ENCODE measurements around the gene DCTN1. TPM values are rescaled to one million over a fixed set of nuclear protein-coding genes. Genes with fewer than 3 reads are reported as not detected.

The DCTN1 gene
- total RNA-seq, 1 experiment from 2014 or later: 139 TPM

DNA sequence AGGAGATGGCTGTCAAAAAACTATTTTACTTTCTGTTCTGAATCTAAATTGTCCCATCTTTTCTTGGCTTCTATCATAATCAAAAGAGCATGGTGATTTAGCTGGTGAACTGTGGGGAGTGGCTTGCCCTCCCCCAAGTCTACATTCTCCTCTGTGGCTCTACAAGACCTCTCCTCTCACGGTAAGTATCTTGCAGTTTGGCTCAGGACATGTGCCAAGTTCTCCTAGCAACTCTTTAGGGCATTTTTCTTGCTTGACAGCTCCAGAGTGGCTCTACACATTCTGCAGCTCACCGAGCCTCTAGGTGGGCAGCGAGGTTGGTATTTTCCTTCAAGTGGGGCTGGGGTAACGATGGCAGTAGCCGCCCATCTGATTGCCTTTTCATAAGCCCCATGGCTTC lies 66.0 kb downstream of the DCTN1 start:
- Mint-ChIP-seq H3K4me3 (ENCODE audit: unreplicated experiment) (no peak overlapping the region), H3K9me3 (ENCODE audit: unreplicated experiment) (no peaks in the 10 kb centered on the region), H3K27me3 (ENCODE audit: insufficient read depth, unreplicated experiment) (no peaks in the 10 kb centered on the region), H3K4me1 (ENCODE audit: low read depth, unreplicated experiment) (no peaks in the 10 kb centered on the region), H3K36me3 (ENCODE audit: insufficient read depth, unreplicated experiment) (no peaks in the 10 kb centered on the region), H3K27ac (ENCODE audit: unreplicated experiment) (no peak overlapping the region)
- Histone ChIP-seq H3K4me1 (no peaks in the 10 kb centered on the region), H3K36me3 (ENCODE audit: control insufficient read depth, insufficient read depth, low read length) (no peaks in the 10 kb centered on the region), H3K9me3 (no peaks in the 10 kb centered on the region), H3K4me3 (ENCODE audit: low read depth, low read length) (no peak overlapping the region), H3K27me3 (replicated peaks; ENCODE audit: control insufficient read depth, insufficient read depth, low read length) (no peaks in the 10 kb centered on the region)
- no TSS peak for BruUV-seq (replicated peaks)
- no peak for DNase-seq
- no peak for TF ChIP-seq CTCF (IDR thresholded peaks at IDR 0.05; ENCODE audit: insufficient read depth in 1 of 2, low read depth in 1 of 2, low read length in 1 of 2, severe bottlenecking in 1 of 2, unreplicated experiment in 1 of 2)
- intact Hi-C loops (cut with micrococcal nuclease; ENCODE audit: unreplicated experiment): no loop called here
- POLR2A ChIA-PET: no interaction called here
- CTCF ChIA-PET: no interaction called here

DNA sequence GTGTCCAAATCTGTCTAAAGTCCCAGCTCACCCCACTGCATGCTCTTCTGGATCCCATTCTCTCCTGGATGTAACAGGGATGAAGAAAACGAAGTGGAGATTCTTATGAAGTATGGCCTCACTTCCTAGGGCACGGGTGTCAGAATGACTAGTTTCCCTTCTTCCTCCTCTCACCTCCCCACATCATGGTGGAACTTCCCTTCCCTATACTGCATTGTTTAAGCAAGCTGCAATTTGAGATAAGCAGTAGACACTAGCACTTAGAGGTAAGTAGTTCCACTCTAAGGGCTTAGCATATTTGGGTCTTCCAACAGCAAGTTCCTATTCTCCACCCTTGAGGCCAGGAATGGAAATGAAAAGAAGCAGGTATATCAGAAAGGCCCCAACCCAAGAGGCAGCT lies 66.6 kb downstream of the DCTN1 start:
- no peaks in the 10 kb centered on the region for H3K27me3 Mint-ChIP-seq (ENCODE audit: insufficient read depth, unreplicated experiment)
- no peak for TF ChIP-seq CTCF (IDR thresholded peaks at IDR 0.05; ENCODE audit: insufficient read depth in 1 of 2, low read depth in 1 of 2, low read length in 1 of 2, severe bottlenecking in 1 of 2, unreplicated experiment in 1 of 2)
- DNase-seq: no peak
- BruUV-seq (replicated peaks): no TSS peak
- Histone ChIP-seq H3K4me1 (no peaks in the 10 kb centered on the region), H3K9me3 (no peaks in the 10 kb centered on the region), H3K4me3 (ENCODE audit: low read depth, low read length) (no peak overlapping the region), H3K27me3 (replicated peaks; ENCODE audit: control insufficient read depth, insufficient read depth, low read length) (no peaks in the 10 kb centered on the region), H3K36me3 (ENCODE audit: control insufficient read depth, insufficient read depth, low read length) (no peaks in the 10 kb centered on the region)
- ChIA-PET CTCF (no interaction called here), POLR2A (no interaction called here)
- H3K27ac Mint-ChIP-seq (ENCODE audit: unreplicated experiment): no peak overlapping the region
- no peak overlapping the region for H3K4me3 Mint-ChIP-seq (ENCODE audit: unreplicated experiment)
- intact Hi-C loops (cut with micrococcal nuclease; ENCODE audit: unreplicated experiment): no loop called here
- no peaks in the 10 kb centered on the region for H3K9me3 Mint-ChIP-seq (ENCODE audit: unreplicated experiment)
- H3K4me1 Mint-ChIP-seq (ENCODE audit: low read depth, unreplicated experiment): no peaks in the 10 kb centered on the region
- H3K36me3 Mint-ChIP-seq (ENCODE audit: insufficient read depth, unreplicated experiment): no peaks in the 10 kb centered on the region

DNA sequence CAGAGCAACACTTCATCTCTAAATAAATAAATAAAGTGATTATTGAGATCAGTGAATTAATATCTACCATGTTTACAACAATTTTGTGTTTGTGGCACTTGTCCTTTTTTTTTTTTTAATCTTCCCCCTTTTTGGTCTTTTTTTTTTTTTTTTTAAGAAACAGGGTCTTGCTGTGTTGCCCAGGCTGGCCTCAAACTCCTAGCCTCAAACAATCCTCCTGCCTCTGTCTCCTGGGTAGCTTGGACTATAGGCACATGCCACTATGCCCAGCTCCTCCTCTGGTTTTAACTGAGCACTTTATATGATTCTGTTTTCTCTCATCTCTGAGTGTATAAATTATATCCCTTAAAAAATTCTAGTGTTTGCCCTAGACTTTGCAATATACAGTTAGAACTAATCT lies 67.2 kb downstream of the DCTN1 start:
- Mint-ChIP-seq H3K27me3 (ENCODE audit: insufficient read depth, unreplicated experiment) (no peaks in the 10 kb centered on the region), H3K9me3 (ENCODE audit: unreplicated experiment) (no peaks in the 10 kb centered on the region), H3K4me1 (ENCODE audit: low read depth, unreplicated experiment) (no peaks in the 10 kb centered on the region), H3K4me3 (ENCODE audit: unreplicated experiment) (no peak overlapping the region), H3K27ac (ENCODE audit: unreplicated experiment) (no peak overlapping the region), H3K36me3 (ENCODE audit: insufficient read depth, unreplicated experiment) (no peaks in the 10 kb centered on the region)
- H3K4me3 ChIP-seq (ENCODE audit: low read depth, low read length): no peak overlapping the region
- no peak for TF ChIP-seq CTCF (IDR thresholded peaks at IDR 0.05; ENCODE audit: insufficient read depth in 1 of 2, low read depth in 1 of 2, low read length in 1 of 2, severe bottlenecking in 1 of 2, unreplicated experiment in 1 of 2)
- no peaks in the 10 kb centered on the region for H3K27me3 ChIP-seq (replicated peaks; ENCODE audit: control insufficient read depth, insufficient read depth, low read length)
- no peak for DNase-seq
- intact Hi-C loops (cut with micrococcal nuclease; ENCODE audit: unreplicated experiment): no loop called here
- BruUV-seq (replicated peaks): no TSS peak
- ChIA-PET POLR2A (no interaction called here), CTCF (no interaction called here)
- no peaks in the 10 kb centered on the region for H3K4me1 ChIP-seq
- no peaks in the 10 kb centered on the region for H3K36me3 ChIP-seq (ENCODE audit: control insufficient read depth, insufficient read depth, low read length)
- no peaks in the 10 kb centered on the region for H3K9me3 ChIP-seq

Other genes with a start within 250 kb of the DCTN1 start
- gene BOLA3, start 232.4 kb downstream of the DCTN1 start, total RNA-seq (2022): 71.5 and 79.7 TPM in 2 replicates
- 113 and 125 TPM in 2 replicates for gene MOB1A, start 201.4 kb downstream of the DCTN1 start, total RNA-seq (2022)
- 416 and 470 TPM in 2 replicates for gene MTHFD2, start 181.7 kb downstream of the DCTN1 start, total RNA-seq (2022)
- 1.9 and 2.2 TPM in 2 replicates for gene SLC4A5, start 36.9 kb downstream of the DCTN1 start, total RNA-seq (2022)
- 0.84 and 1.7 TPM in 2 replicates for gene C2orf81, start 41.3 kb upstream of the DCTN1 start, total RNA-seq (2022)
- gene WDR54, start 41.4 kb upstream of the DCTN1 start, total RNA-seq (2022): 8.4 and 9.9 TPM in 2 replicates
- 123 and 139 TPM in 2 replicates for gene RTKN, start 61.6 kb upstream of the DCTN1 start, total RNA-seq (2022)
- 25.2 and 29.1 TPM in 2 replicates for gene INO80B, start 74.8 kb upstream of the DCTN1 start, total RNA-seq (2022)
- gene WBP1, start 78.1 kb upstream of the DCTN1 start, total RNA-seq (2022): 53.4 and 54.8 TPM in 2 replicates
- 70.5 and 71.1 TPM in 2 replicates for gene MOGS, start 85.1 kb upstream of the DCTN1 start, total RNA-seq (2022)
- 88.4 and 102 TPM in 2 replicates for gene MRPL53, start 92.4 kb upstream of the DCTN1 start, total RNA-seq (2022)
- 39.0 and 47.1 TPM in 2 replicates for gene CCDC142, start 102.7 kb upstream of the DCTN1 start, total RNA-seq (2022)
- 31.3 and 32.4 TPM in 2 replicates for gene TTC31, start 102.8 kb upstream of the DCTN1 start, total RNA-seq (2022)
- 11.1 and 11.4 TPM in 2 replicates for gene LBX2, start 119.3 kb upstream of the DCTN1 start, total RNA-seq (2022)
- 27.0 and 29.7 TPM in 2 replicates for gene PCGF1, start 127.4 kb upstream of the DCTN1 start, total RNA-seq (2022)
- 0.68 and 0.72 TPM in 2 replicates for gene TLX2, start 134.1 kb upstream of the DCTN1 start, total RNA-seq (2022)
- gene DQX1, start 145.9 kb upstream of the DCTN1 start, total RNA-seq (2022): 0.50 and 1.4 TPM in 2 replicates
- gene AUP1, start 149.4 kb upstream of the DCTN1 start, total RNA-seq (2022): 154 and 156 TPM in 2 replicates
- gene HTRA2, start 149.6 kb upstream of the DCTN1 start, total RNA-seq (2022): 27.0 and 27.3 TPM in 2 replicates
- 13.8 and 15.9 TPM in 2 replicates for gene LOXL3, start 173.6 kb upstream of the DCTN1 start, total RNA-seq (2022)
- gene DOK1, start 174.4 kb upstream of the DCTN1 start, total RNA-seq (2022): 5.1 and 5.5 TPM in 2 replicates

Data from Caco-2 (cell line).